GM18511 (cell line): ENCODE measurements around the gene TYW1.
A peak's percentile ranks its signal among the peaks of the same experiment; 100 is the strongest.
"Not testable (repeated sequence)": the region's sequence is repeated elsewhere in the genome, so short reads cannot be mapped to it uniquely, and the experiment has no call there.

Source experiments
- ATAC-seq: cut with Tn5 transposase; IDR thresholded peaks from one replicate; pipeline ENCODE4 v1.9.1; 2021; ENCODE audit warnings: mild to moderate bottlenecking, moderate library complexity; ENCODE audit not compliant: unreplicated experiment

The TYW1 gene

DNA sequence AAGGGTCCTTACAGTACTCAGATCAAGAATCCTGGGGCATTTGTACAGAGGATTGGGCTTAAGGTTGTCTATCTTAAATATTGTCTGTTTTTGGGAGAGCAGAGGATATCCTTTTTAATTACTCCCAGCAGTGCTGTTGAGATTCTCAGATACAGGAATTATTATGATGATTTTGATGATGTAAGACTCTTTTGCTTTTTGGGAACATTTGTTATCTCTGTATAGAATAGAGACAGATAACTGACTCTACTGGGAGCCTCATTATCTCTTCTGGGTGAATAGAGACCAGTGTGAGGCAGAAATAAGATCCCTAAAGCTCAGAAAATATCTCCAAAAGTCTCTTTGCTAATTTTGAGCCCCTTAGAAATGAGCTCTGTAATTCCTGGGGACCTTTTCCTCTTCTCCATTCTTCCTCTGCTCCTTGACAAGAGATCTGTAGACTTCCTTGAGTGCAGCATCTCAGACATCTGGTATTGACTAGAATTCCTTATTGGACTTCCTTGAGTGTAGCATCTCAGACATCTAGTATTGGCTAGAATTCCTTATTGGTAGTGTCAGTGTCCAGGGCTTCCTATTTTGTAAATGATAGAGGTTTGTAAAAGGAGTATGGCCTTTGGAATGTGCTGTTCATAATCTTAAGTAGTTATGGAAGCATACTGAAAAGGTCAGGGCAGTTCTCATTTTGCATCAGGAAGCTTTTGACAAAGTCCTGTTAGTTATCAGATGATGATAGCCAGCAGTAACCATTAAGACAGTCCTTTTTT, 118.0 kb downstream of the TYW1 start:
- ATAC-seq: not testable (repeated sequence)

- ATAC-seq: not testable (repeated sequence)
These were observed 123.9 kb downstream of the TYW1 start for GRCh38 chr7:67120491-67120890.

DNA sequence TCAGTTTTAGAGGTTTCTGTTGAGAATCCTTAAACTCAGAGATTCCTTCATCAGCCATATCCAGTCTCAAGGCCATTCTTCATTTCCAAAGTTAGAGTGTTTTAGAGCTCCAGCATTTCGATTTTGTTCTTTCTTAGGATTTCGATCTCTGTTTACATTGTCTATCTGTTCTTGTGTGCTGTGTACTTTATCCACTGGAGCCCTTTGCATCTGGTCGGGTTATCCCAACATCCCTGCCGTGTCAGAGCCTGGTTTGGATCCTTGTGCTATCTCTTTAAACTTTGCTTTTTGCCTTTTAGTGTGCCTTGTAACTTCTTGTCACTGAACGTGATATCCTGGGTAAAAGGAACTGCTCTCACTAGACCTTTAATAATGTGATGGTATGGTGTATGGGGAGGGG, 131.6 kb downstream of the TYW1 start:
- not testable (repeated sequence) for ATAC-seq

GRCh38 chr7:67130766-67131165, 134.1 kb downstream of the TYW1 start:
- ATAC-seq: not testable (repeated sequence)

GRCh38 chr7:67134912-67135311, 138.3 kb downstream of the TYW1 start:
- not testable (repeated sequence) for ATAC-seq

DNA sequence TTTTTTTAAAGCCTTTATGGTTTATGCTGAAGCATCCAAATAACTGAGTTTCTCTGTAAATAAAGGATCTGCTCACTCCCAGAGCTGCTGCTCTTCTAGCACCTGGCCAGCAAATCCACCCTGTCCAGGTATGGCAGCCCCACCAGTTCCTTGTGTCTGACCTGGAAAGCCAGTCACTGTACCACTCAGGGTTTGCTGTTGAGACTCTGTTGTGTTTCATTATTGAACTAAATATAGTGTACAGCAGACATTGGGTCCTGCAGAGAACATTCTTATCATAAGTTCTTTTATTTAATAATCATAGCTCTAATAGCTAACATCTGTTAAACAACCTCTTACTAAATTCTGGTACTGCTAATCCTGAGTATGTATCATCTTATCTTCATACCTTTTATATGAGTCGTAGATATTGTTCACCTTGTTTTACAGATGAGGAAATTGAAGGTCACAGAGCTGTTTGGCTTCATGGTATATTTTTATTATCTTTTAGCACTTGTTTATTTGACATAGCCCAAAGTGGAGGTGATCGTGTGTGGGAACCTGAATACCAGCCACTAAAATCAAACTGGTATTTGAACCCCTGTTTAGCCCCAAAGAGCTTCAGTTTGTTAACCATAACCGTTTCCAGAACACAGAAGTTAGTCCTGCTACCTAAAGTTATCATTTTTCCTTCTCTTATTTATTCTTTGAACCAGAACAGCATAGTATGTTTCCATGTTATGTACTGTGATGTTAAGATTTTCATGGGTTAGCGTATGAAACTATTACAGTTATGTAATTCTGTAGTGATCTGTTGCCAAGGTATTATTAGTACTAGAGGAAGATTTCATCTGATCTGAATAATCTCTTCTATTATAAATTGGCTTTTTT, 139.2 kb downstream of the TYW1 start:
- not testable (repeated sequence) for ATAC-seq

GRCh38 chr7:67137489-67137888, 140.9 kb downstream of the TYW1 start:
- not testable (repeated sequence) for ATAC-seq

DNA sequence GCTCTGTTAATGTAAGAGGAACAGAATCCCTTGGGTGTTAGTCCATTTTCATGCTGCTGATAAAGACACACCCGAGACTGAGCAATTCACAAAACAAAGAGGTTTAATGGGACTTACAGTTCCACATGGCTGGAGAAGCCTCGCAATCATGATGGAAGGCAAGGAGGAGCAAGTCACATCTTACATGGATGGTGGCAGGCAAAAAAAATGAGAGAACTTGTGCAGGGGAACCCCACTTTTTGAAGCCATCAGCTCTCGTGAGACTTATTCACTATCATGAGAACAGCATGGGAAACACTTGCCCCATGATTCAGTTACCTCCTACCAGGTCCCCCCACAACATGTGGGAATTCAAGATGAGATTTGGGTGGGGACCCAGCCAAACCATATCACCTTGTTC, 143.2 kb downstream of the TYW1 start:
- ATAC-seq: not testable (repeated sequence)

DNA sequence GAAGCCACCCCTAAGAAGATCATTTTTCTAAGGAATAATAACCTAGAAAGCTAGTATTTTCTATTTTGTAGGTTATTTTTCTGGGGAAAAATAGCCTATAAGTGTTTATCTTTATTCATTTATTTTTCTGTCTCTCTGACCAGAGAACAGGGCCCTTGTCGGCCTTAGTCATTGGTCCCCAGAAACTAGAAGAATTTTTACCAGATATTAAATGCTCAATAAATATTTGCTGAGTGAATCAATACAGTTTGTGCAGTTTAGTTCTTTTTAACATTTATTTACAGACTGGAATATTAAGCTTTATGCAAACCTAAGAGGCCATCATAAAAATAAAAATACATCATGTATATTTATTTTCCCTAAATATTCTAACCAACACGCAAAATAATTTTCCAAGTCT, 144.4 kb downstream of the TYW1 start:
- ATAC-seq: not testable (repeated sequence)

DNA sequence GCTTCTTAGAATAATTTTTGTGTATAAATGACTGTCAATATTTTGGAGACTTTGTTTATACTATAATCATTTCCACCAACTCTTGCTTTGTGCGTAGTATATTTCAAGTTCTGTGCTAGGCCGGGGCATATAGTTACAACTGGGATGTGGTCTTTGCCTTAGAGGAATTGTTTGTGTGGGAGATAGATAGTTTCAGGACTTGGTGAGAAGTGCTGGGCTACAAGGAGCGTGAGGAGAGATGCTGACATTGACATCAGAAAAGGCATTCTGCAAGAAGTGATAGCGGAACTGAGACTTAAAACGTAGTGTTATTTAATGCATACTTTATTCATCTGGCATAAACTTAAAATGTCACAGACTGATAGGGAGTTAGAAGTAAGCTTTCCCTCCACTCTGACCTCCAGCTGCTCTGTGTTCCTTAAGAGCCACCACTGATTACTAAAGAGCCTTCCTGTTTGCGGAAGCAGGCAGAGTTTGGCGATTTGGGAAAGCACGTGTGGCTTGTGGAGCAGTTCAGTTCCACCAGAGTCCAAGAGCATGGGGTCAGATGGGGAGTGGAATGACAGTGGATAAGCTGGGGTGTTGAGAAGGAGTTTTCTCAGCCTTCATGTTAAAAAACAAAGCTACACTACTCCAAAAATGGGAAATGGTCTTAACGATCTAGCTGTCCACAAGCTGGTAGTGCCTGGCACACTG, 146.6 kb downstream of the TYW1 start:
- not testable (repeated sequence) for ATAC-seq

DNA sequence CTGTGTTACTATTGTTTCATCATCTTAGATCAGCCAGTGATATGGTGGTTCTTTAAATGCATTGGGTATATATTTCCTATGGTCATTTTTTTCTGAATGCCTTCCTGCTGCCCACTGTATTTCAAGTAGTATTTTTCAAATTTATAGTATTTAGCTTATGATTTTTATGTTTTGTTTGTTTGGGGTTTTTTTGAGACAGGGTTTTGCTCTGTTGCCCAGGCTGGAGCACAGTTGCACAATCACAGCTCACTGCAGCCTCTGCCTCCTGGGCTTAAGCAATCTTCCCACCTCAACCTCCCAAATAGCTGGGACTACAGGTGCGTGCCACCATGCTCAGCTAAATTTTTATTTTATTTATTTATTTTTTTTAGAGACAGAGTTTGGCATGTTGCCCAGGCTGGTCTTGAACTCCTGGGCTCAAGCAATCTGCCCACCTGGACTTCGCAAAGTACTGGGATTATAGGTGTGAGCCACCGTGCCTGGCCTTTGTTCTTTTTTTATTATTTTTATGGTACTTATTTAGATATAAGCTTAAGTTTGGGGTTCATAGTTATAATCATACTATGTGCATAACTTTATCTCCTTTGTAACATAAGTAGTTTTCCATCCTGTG, 149.1 kb downstream of the TYW1 start:
- ATAC-seq: not testable (repeated sequence)

DNA sequence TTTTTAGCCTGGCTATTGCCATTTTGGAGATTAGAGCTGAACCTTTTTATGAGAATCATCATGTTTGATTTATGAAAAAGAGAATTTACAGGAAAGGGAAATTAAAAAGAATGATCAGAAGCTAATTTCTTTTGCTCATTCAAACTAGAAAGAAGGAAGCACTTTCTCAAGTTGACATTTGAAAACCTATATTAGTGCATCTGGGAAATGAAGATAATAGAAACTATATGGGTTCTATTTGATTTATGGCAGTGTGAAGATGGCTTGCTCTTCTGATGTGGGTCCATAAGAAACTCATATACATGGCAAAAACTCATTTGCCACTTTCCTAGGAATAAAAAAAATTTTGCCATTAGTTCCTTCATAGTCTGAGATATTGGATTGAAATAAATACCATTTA, 152.5 kb downstream of the TYW1 start:
- not testable (repeated sequence) for ATAC-seq

GRCh38 chr7:67154374-67154773, 157.7 kb downstream of the TYW1 start:
- not testable (repeated sequence) for ATAC-seq

GRCh38 chr7:67156064-67156463, 159.4 kb downstream of the TYW1 start:
- ATAC-seq: not testable (repeated sequence)

GRCh38 chr7:67163285-67163684, 166.7 kb downstream of the TYW1 start:
- ATAC-seq: peak; percentile 81

- peak; percentile 76 for ATAC-seq
These were observed 174.5 kb downstream of the TYW1 start for GRCh38 chr7:67171151-67171550.

GRCh38 chr7:67176730-67177129, 180.1 kb downstream of the TYW1 start:
- ATAC-seq: not testable (repeated sequence)

GRCh38 chr7:67178915-67179688, 182.5 kb downstream of the TYW1 start:
- not testable (repeated sequence) for ATAC-seq

- ATAC-seq: not testable (repeated sequence)
These were observed 186.5 kb downstream of the TYW1 start for GRCh38 chr7:67182956-67183750.
